Measurements from ENCODE around the gene KRTAP5-5.

DNA sequence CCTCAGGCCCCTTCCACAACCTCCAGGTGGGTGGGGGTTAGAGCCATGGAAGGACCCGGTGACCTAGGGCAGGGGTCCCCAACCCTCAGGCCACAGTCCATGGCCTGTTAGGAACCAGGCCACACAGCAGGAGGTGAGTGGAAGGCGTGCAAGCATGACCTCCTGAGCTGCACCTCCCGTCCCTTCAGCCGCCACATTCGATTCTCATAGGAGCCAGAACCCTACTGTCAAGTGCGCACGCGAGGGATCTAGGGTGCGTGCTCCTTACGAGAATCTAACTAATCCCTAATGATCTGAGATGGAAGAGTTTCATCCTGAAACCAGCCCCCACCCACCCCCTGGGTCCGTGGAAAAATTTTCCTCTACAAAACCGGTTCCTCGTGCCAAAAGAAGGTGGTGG lies 4.0 kb upstream of the KRTAP5-5 start:
- TF ChIP-seq, protein P1, sequence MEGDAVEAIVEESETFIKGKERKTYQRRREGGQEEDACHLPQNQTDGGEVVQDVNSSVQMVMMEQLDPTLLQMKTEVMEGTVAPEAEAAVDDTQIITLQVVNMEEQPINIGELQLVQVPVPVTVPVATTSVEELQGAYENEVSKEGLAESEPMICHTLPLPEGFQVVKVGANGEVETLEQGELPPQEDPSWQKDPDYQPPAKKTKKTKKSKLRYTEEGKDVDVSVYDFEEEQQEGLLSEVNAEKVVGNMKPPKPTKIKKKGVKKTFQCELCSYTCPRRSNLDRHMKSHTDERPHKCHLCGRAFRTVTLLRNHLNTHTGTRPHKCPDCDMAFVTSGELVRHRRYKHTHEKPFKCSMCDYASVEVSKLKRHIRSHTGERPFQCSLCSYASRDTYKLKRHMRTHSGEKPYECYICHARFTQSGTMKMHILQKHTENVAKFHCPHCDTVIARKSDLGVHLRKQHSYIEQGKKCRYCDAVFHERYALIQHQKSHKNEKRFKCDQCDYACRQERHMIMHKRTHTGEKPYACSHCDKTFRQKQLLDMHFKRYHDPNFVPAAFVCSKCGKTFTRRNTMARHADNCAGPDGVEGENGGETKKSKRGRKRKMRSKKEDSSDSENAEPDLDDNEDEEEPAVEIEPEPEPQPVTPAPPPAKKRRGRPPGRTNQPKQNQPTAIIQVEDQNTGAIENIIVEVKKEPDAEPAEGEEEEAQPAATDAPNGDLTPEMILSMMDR (IDR thresholded peaks at IDR 0.05), result no peak
- no peak for TF ChIP-seq EZH2 (IDR thresholded peaks at IDR 0.05; ENCODE audit: borderline replicate concordance, insufficient read depth, low read depth, low read length, poor library complexity, severe bottlenecking)

All from B cell (primary cell).